ENCODE data around the gene TMC6.

TMC6 gene

GRCh38 chr17:78146471-78146869 is 17.9 kb upstream of the TMC6 start:
- TF ChIP-seq, protein P1, sequence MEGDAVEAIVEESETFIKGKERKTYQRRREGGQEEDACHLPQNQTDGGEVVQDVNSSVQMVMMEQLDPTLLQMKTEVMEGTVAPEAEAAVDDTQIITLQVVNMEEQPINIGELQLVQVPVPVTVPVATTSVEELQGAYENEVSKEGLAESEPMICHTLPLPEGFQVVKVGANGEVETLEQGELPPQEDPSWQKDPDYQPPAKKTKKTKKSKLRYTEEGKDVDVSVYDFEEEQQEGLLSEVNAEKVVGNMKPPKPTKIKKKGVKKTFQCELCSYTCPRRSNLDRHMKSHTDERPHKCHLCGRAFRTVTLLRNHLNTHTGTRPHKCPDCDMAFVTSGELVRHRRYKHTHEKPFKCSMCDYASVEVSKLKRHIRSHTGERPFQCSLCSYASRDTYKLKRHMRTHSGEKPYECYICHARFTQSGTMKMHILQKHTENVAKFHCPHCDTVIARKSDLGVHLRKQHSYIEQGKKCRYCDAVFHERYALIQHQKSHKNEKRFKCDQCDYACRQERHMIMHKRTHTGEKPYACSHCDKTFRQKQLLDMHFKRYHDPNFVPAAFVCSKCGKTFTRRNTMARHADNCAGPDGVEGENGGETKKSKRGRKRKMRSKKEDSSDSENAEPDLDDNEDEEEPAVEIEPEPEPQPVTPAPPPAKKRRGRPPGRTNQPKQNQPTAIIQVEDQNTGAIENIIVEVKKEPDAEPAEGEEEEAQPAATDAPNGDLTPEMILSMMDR (IDR thresholded peaks at IDR 0.05) = no peak

GRCh38 chr17:78144736-78145641 is 16.4 kb upstream of the TMC6 start:
- no peaks in the 10 kb centered on the region for H3K27me3 ChIP-seq
- no peaks in the 10 kb centered on the region for H3K9me3 ChIP-seq
- peaks cover 70 to 73% of the 10 kb centered on the region in 2 experiments for H3K4me1 ChIP-seq (ENCODE audit: control insufficient read depth in 1 of 2, insufficient read depth in 1 of 2, low read depth in 1 of 2, low read length in 1 of 2)
- no peak overlapping the region for H3K4me3 ChIP-seq (ENCODE audit: low read depth in 1 of 2, low read length in 1 of 2)
- H3K27ac ChIP-seq = peak overlapping the region; percentile 71
- peaks cover 21% of the 10 kb centered on the region for H3K36me3 ChIP-seq
- TF ChIP-seq, protein P1 (IDR thresholded peaks at IDR 0.05) = no peak

More at GRCh38 chr17:78146471-78146869, 17.9 kb upstream of the TMC6 start:
- H3K27me3 ChIP-seq = no peaks in the 10 kb centered on the region
- no peak overlapping the region for H3K4me3 ChIP-seq (ENCODE audit: low read depth in 1 of 2, low read length in 1 of 2)
- no peaks in the 10 kb centered on the region for H3K9me3 ChIP-seq
- peaks cover 55 to 60% of the 10 kb centered on the region in 2 experiments for H3K4me1 ChIP-seq (ENCODE audit: control insufficient read depth in 1 of 2, insufficient read depth in 1 of 2, low read depth in 1 of 2, low read length in 1 of 2)
- peak overlapping the region; percentile 85 for H3K27ac ChIP-seq
- H3K36me3 ChIP-seq = peaks cover 13% of the 10 kb centered on the region

- Histone ChIP-seq H3K27me3 (no peaks in the 10 kb centered on the region), H3K36me3 (peaks cover 21% of the 10 kb centered on the region), H3K9me3 (no peaks in the 10 kb centered on the region), H3K4me3 (ENCODE audit: low read depth in 1 of 2, low read length in 1 of 2) (no peak overlapping the region), H3K4me1 (ENCODE audit: control insufficient read depth in 1 of 2, insufficient read depth in 1 of 2, low read depth in 1 of 2, low read length in 1 of 2) (peaks cover 77 to 81% of the 10 kb centered on the region in 2 experiments), H3K27ac (peak overlapping the region; percentile 71)
- TF ChIP-seq, protein P1 (IDR thresholded peaks at IDR 0.05) = no peak
These were observed 15.7 kb upstream of the TMC6 start for GRCh38 chr17:78144147-78144719.

DNA sequence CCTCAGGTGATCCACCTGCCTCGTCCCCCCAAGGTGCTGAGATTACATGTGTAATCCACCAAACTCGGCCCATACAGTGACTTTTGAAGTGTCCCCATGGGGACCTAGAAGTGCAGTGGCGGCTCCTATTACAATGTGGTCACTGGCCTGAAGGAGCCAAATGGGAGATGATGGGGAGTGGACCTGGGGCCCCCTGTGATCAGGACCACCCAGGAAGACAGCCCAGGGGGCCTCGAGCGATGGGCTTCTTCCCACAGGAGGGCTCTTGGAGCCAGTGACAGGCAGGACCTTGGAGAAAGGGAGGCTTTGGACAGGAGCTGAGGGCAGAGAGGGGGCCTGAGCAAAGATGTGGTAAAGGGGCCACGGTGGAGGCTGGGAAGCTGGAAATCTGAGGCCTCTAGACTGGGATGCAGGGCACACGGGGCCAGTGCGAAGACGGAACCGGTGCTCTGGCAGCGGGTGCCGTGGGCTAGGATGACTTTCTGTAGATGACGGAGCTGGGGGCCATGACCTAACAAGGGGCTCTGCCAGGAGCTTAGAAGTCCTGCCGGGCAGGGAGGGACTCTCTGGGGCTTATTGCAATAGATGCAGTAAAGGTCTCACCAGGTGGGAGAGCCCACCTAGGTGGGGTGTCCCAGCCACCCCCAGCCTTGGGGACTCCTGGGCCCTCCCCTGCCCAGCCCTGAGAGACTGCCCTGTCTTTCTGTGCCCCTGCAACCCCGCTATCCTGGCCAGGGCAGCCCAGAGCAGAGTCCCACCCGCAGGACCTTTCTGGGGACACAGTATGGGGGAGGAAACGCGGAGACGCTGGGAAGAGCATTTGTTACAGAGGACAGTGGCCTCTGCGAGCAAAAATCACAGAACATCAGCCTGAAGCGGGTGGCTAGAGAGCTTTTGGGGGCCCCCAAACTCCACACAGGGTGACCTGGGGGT is 14.9 kb upstream of the TMC6 start:
- TF ChIP-seq, protein P1 (IDR thresholded peaks at IDR 0.05) = no peak
- Histone ChIP-seq H3K27ac (peak overlapping the region; percentile 71), H3K4me3 (ENCODE audit: low read depth in 1 of 2, low read length in 1 of 2) (no peak overlapping the region), H3K9me3 (no peaks in the 10 kb centered on the region), H3K4me1 (ENCODE audit: control insufficient read depth in 1 of 2, insufficient read depth in 1 of 2, low read depth in 1 of 2, low read length in 1 of 2) (peaks cover 82 to 83% of the 10 kb centered on the region in 2 experiments), H3K27me3 (no peaks in the 10 kb centered on the region), H3K36me3 (peaks cover 26% of the 10 kb centered on the region)
